SK-N-SH treated with all-trans-retinoic acid at 6 μM for 48 hours (cell line): ENCODE measurements around the gene TNIK.

ENCODE experiments used
- ARNTL ChIP-seq: fragments of 450-650 bp; formaldehyde crosslinking; IDR thresholded peaks from 2 replicates; pipeline ENCODE4 v1.5.0; 2020; ENCODE audit warnings: low read depth, mild to moderate bottlenecking, moderate library complexity, borderline replicate concordance
- RARB ChIP-seq: fragments of 250-450 bp; sonication (Bioruptor Pico); IDR thresholded peaks from 2 replicates; pipeline ENCODE4 v1.8.0; 2021; ENCODE audit warnings: mild to moderate bottlenecking, moderate library complexity
- TCF4 ChIP-seq: fragments of 250-450 bp; sonication (Bioruptor Pico); IDR thresholded peaks from 2 replicates; pipeline ENCODE4 v1.8.0; 2021; ENCODE audit warnings: mild to moderate bottlenecking, moderate library complexity, borderline replicate concordance
- ZNF70 ChIP-seq: fragments of 450-650 bp; formaldehyde crosslinking; IDR thresholded peaks from 2 replicates; pipeline ENCODE4 v1.5.0; 2020; ENCODE audit warnings: mild to moderate bottlenecking, moderate library complexity

GRCh38 chr3:171133796-171134569 is 326.2 kb downstream of the TNIK start:
- TF ChIP-seq TCF4 (CRISPR knock-in tag) (no peak), ARNTL (CRISPR knock-in tag) (no peak), RARB (no peak), ZNF70 (CRISPR knock-in tag) (no peak)
